MM.1S (cell line): Measurements from ENCODE around the gene HHIPL1.
"Not testable (repeated sequence)": the region's sequence is repeated elsewhere in the genome, so short reads cannot be mapped to it uniquely, and the experiment has no call there.

Source experiments
- DNase-seq: peaks from one replicate; pipeline ENCODE4 v3.0.0-alpha.2; 2015
- H2AFZ ChIP-seq: fragments of 300-600 bp; sonication (generic); 2 replicates; pipeline ENCODE4 v1.6.0; 2016; ENCODE audit warnings: antibody characterized with exemption, low read length
- H3F3A ChIP-seq: fragments of 300-600 bp; sonication (generic); 2 replicates; pipeline ENCODE4 v1.6.1; 2016; ENCODE audit warnings: mild to moderate bottlenecking, antibody characterized with exemption, low read length, moderate library complexity, mixed read lengths; ENCODE audit not compliant: insufficient read depth
- H3K27ac ChIP-seq: fragments of 300-600 bp; sonication (generic); 2 replicates; pipeline ENCODE4 v1.5.1; 2016; ENCODE audit warnings: mild to moderate bottlenecking, low read length
- H3K27me3 ChIP-seq: fragments of 300-600 bp; sonication (generic); replicated peaks from 2 replicates; pipeline ENCODE4 v1.6.0; 2016; ENCODE audit warnings: low read length; ENCODE audit not compliant: insufficient read depth
- H3K36me3 ChIP-seq: fragments of 300-600 bp; sonication (generic); replicated peaks from 2 replicates; pipeline ENCODE4 v1.6.1; 2016; ENCODE audit warnings: mild to moderate bottlenecking, low read length, mixed read lengths; ENCODE audit not compliant: insufficient read depth
- H3K4me1 ChIP-seq: fragments of 300-600 bp; sonication (generic); 2 replicates; pipeline ENCODE4 v1.6.1; 2016; ENCODE audit warnings: low read length, mixed read lengths
- H3K4me2 ChIP-seq: fragments of 300-600 bp; sonication (generic); 2 replicates; pipeline ENCODE4 v1.6.0; 2016; ENCODE audit warnings: low read depth, low read length
- H3K4me3 ChIP-seq: fragments of 300-600 bp; sonication (generic); 2 replicates; pipeline ENCODE4 v1.5.1; 2016; ENCODE audit warnings: low read length, mixed read lengths
- H3K79me2 ChIP-seq: fragments of 300-600 bp; sonication (generic); 2 replicates; pipeline ENCODE4 v1.6.1; 2016; ENCODE audit warnings: mixed run types, low read length, mixed read lengths
- H3K9ac ChIP-seq: fragments of 300-600 bp; sonication (generic); 2 replicates; pipeline ENCODE4 v1.6.1; 2016; ENCODE audit warnings: low read length, mixed read lengths
- H3K9me2 ChIP-seq: fragments of 300-600 bp; sonication (generic); replicated peaks from 2 replicates; pipeline ENCODE4 v1.6.1; 2016; ENCODE audit warnings: mild to moderate bottlenecking, low read length, mixed read lengths; ENCODE audit not compliant: insufficient read depth
- H3K9me3 ChIP-seq: fragments of 300-600 bp; sonication (generic); replicated peaks from 2 replicates; pipeline ENCODE4 v1.6.1; 2016; ENCODE audit warnings: mild to moderate bottlenecking, low read length, mixed read lengths; ENCODE audit not compliant: insufficient read depth
- H4K20me1 ChIP-seq: fragments of 300-600 bp; sonication (generic); 2 replicates; pipeline ENCODE4 v1.6.1; 2016; ENCODE audit warnings: mild to moderate bottlenecking, low read length, moderate library complexity, mixed read lengths; ENCODE audit not compliant: insufficient read depth
- EZH2 ChIP-seq: fragments of 300-600 bp; sonication (generic); optimal IDR thresholded peaks from 2 replicates; pipeline ENCODE3; 2017; ENCODE audit warnings: low read depth, mild to moderate bottlenecking, antibody characterized with exemption, low read length, mixed read lengths
- EZH2phosphoT487 ChIP-seq: fragments of 300-600 bp; sonication (generic); IDR thresholded peaks from 2 replicates; pipeline ENCODE4 v1.6.1; 2018; ENCODE audit warnings: antibody characterized with exemption, low read length
- TF ChIP-seq, protein P1 (sequence below): fragments of 300-600 bp; sonication (generic); IDR thresholded peaks from 2 replicates; pipeline ENCODE4 v1.5.1; 2016; ENCODE audit warnings: antibody characterized with exemption, low read length, mixed read lengths

The HHIPL1 gene

DNA sequence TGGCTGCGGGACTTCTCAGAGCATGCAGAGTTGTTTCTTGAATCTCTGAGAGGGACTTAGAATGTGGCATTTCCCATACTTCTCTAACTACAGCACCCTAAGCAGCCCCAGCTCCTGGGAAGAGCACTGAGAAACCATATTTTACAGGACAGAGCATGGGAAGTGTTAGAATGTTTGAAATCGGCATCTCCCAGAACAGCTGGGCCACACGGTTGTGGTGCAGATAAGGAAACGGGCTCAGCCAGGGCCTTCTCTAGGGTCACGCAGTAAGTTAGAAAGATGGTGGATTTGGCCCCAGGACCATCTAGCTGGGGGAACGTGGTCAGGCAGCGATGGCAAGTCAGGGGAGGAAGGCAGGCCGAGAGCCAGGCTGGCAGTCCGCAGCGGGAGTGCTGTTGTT is 10.5 kb upstream of the HHIPL1 start:
- TF ChIP-seq EZH2, result no peak
- TF ChIP-seq, protein P1, sequence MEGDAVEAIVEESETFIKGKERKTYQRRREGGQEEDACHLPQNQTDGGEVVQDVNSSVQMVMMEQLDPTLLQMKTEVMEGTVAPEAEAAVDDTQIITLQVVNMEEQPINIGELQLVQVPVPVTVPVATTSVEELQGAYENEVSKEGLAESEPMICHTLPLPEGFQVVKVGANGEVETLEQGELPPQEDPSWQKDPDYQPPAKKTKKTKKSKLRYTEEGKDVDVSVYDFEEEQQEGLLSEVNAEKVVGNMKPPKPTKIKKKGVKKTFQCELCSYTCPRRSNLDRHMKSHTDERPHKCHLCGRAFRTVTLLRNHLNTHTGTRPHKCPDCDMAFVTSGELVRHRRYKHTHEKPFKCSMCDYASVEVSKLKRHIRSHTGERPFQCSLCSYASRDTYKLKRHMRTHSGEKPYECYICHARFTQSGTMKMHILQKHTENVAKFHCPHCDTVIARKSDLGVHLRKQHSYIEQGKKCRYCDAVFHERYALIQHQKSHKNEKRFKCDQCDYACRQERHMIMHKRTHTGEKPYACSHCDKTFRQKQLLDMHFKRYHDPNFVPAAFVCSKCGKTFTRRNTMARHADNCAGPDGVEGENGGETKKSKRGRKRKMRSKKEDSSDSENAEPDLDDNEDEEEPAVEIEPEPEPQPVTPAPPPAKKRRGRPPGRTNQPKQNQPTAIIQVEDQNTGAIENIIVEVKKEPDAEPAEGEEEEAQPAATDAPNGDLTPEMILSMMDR, result no peak
- TF ChIP-seq EZH2phosphoT487, result no peak
- Histone ChIP-seq H3K9me3 (no peaks in the 10 kb centered on the region), H4K20me1 (no peaks in the 10 kb centered on the region), H3K36me3 (no peaks in the 10 kb centered on the region), H3K4me1 (no peaks in the 10 kb centered on the region), H3K4me2 (no peak overlapping the region), H3K27ac (no peak overlapping the region), H3K27me3 (no peaks in the 10 kb centered on the region), H3F3A (no peaks in the 10 kb centered on the region), H3K4me3 (no peak overlapping the region), H2AFZ (no peak overlapping the region), H3K79me2 (no peaks in the 10 kb centered on the region), H3K9me2 (no peaks in the 10 kb centered on the region), H3K9ac (no peak overlapping the region)
- no peak for DNase-seq

DNA sequence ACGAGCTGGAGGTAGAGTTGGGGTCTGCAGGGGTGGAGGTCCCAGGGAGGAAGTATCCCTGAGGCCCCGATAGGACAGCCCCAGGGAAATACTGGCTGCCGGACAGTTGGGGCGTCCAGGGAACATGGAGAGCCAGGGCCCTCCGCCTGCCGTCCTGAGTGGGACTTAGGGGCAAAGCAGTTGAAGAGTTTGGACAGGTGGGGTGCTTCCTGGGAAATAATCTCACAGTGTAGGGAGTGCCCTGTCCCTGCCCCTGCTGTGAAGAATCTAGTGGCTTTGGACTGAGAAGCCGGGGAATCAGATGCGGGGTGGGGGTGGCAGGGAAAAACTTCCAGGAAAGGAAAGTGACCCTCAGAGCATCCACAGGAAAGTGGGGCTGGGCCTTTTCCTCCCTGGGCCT is 9.8 kb upstream of the HHIPL1 start:
- Histone ChIP-seq H3K36me3 (no peaks in the 10 kb centered on the region), H3K27ac (no peak overlapping the region), H3K4me1 (no peaks in the 10 kb centered on the region), H3K9me2 (no peaks in the 10 kb centered on the region), H4K20me1 (no peaks in the 10 kb centered on the region), H3K9ac (no peak overlapping the region), H2AFZ (no peak overlapping the region), H3F3A (no peaks in the 10 kb centered on the region), H3K4me2 (no peak overlapping the region), H3K4me3 (no peak overlapping the region), H3K9me3 (no peaks in the 10 kb centered on the region), H3K27me3 (no peaks in the 10 kb centered on the region), H3K79me2 (no peaks in the 10 kb centered on the region)
- TF ChIP-seq, protein P1, result no peak
- no peak for TF ChIP-seq EZH2
- TF ChIP-seq EZH2phosphoT487, result no peak
- no peak for DNase-seq

DNA sequence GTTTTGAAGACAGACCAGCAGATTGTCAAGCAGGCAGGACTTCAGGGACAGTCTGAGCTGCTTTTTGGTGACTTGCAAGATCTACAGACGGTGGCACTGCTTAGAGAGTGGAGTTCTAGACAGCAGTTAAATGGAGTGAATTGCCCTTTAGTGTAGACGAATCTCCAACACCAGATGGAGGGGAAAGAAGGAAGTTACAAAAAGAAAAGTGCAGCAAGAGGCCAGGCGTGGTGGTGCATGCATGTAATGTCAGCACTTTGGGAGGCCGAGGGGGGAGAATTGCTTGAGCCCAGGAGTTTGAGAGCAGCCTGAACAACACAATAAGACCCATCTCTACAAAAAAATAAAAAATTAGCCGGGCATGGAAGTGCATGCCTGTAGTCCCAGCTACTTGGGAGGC is 8.4 kb upstream of the HHIPL1 start:
- H3K36me3 ChIP-seq, result no peaks in the 10 kb centered on the region
- H3K9ac ChIP-seq, result no peak overlapping the region
- no peak overlapping the region for H3K27ac ChIP-seq
- no peaks in the 10 kb centered on the region for H3K9me2 ChIP-seq
- H3K27me3 ChIP-seq, result no peaks in the 10 kb centered on the region
- H3F3A ChIP-seq, result no peaks in the 10 kb centered on the region
- no peak overlapping the region for H3K4me3 ChIP-seq
- DNase-seq, result no peak
- no peaks in the 10 kb centered on the region for H3K79me2 ChIP-seq
- H3K9me3 ChIP-seq, result no peaks in the 10 kb centered on the region
- H3K4me2 ChIP-seq, result no peak overlapping the region
- H4K20me1 ChIP-seq, result no peaks in the 10 kb centered on the region
- no peak for TF ChIP-seq EZH2phosphoT487
- no peaks in the 10 kb centered on the region for H3K4me1 ChIP-seq
- H2AFZ ChIP-seq, result no peak overlapping the region

DNA sequence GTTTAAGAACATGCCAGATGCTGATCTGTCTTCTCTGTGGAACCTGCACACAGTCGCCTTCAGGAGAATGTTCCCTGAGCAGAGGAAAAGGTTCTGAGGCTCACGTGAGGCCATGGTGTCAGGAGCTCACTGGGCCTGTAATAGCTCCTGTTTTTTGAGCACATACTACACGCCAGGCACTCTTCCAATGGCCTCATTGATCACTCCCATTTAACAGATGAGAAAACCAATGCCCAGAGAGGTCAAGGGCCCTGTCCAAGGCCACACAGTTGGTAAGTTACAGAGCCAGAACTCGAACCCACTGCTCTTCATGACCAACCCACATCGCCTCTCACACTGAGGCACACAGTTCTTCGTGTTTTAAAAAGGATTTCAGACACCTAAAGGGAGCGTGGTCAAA is 7.3 kb upstream of the HHIPL1 start:
- H3K4me2 ChIP-seq, result no peak overlapping the region
- TF ChIP-seq, protein P1, result no peak

DNA sequence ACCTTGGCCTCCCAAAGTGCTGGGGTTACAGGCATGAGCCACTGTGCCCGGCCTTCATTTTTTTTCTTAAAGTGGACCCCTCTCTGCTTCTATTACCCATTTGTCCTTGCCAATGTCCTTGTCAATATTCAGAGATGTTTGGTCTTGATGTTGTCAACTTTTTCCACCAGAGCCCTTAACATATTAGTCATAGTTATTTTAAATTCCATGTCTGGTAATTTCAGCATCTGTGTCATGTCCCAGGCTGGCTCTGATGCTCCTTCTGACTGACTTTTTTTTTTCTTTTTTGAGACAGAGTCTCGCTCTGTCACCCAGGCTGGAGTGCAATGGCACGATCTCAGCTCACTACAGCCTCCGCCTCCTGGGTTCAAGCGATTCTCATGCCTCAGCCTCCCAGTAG is 2.2 kb upstream of the HHIPL1 start:
- H3K27ac ChIP-seq, H3K79me2 ChIP-seq, H3K9me2 ChIP-seq, H3K27me3 ChIP-seq, H3K4me3 ChIP-seq, H3K9ac ChIP-seq, H3K36me3 ChIP-seq, H3K4me2 ChIP-seq, DNase-seq, H3F3A ChIP-seq, H2AFZ ChIP-seq, H3K4me1 ChIP-seq, H3K9me3 ChIP-seq, H4K20me1 ChIP-seq: not testable (repeated sequence)

More for the DNA sequence above, 7.3 kb upstream of the HHIPL1 start:
- no peaks in the 10 kb centered on the region for H4K20me1 ChIP-seq
- H3K27ac ChIP-seq, result no peak overlapping the region
- H3F3A ChIP-seq, result no peaks in the 10 kb centered on the region
- no peak for DNase-seq
- no peaks in the 10 kb centered on the region for H3K27me3 ChIP-seq
- no peak overlapping the region for H2AFZ ChIP-seq
- no peaks in the 10 kb centered on the region for H3K79me2 ChIP-seq
- H3K4me1 ChIP-seq, result no peaks in the 10 kb centered on the region
- no peaks in the 10 kb centered on the region for H3K9me3 ChIP-seq
- no peaks in the 10 kb centered on the region for H3K9me2 ChIP-seq
- H3K9ac ChIP-seq, result no peak overlapping the region
- H3K36me3 ChIP-seq, result no peaks in the 10 kb centered on the region
- H3K4me3 ChIP-seq, result no peak overlapping the region
